Erythroblast (primary cell): Measurements from ENCODE around the gene CNGB1.

ENCODE experiments used
- GATA1 ChIP-seq: IDR thresholded peaks from 2 replicates; pipeline ENCODE4 v1.6.1; 2011; ENCODE audit warnings: low read depth, mild to moderate bottlenecking, control low read depth, low read length, moderate library complexity
- POLR2A ChIP-seq: IDR thresholded peaks from 2 replicates; pipeline ENCODE4 v1.6.1; 2011; ENCODE audit warnings: mild to moderate bottlenecking, low read length

DNA sequence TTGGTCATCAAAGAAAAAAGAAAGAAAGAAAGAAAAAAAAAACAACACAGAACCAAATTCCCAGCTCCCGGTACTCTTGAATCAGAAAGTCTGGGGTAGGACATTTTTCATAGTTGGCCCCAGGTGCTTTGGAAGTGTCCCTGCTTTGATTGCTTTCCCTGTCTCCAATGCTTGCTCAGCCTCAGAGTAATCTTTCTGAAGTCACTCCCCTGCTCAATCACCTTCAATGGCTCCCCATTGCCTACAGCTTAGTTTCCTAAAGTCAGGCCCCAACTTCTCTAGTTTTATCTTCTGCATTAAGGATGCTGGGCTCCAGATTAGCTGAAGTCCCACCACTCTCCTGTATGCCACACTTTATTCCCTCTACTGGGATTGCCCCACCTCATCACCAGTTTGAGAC lies 17.1 kb downstream of the CNGB1 start:
- TF ChIP-seq POLR2A: no peak
- TF ChIP-seq GATA1: no peak
